NK-92 (cell line): ENCODE measurements around the gene SUPT20H.
A peak's percentile ranks its signal among the peaks of the same experiment; 100 is the strongest.

Source experiments
- DNase-seq: peaks from one replicate; lab custom pipeline; 2025; ENCODE audit not compliant: unreplicated experiment; lab: John Stamatoyannopoulos, UW

The SUPT20H gene

GRCh38 chr13:37009692-37010091, 49.8 kb downstream of the SUPT20H start:
- DNase-seq, result no peak

GRCh38 chr13:37001921-37002250, 57.6 kb downstream of the SUPT20H start:
- no peak for DNase-seq

- DNase-seq, result peak; percentile 65
These were observed 60.3 kb downstream of the SUPT20H start, which contains the start of gene ALG5 for GRCh38 chr13:36999054-36999714. Gene ALG5 (minus strand): TSS chr13:36999340. CDS start chr13:36999300, 40 bp downstream.

- DNase-seq, result no peak
These were observed 60.9 kb downstream of the SUPT20H start for GRCh38 chr13:36998624-36999041.

GRCh38 chr13:36997716-36998427, 61.6 kb downstream of the SUPT20H start:
- no peak for DNase-seq

- DNase-seq, result no peak
These were observed 67.1 kb downstream of the SUPT20H start for GRCh38 chr13:36992362-36992761.

- DNase-seq, result no peak
These were observed 72.8 kb downstream of the SUPT20H start for GRCh38 chr13:36986462-36987240.

- DNase-seq, result no peak
These were observed 78.2 kb downstream of the SUPT20H start for GRCh38 chr13:36981156-36981743.

- DNase-seq, result no peak
These were observed 80.0 kb downstream of the SUPT20H start for GRCh38 chr13:36979361-36980050.

GRCh38 chr13:36975172-36975571, 84.3 kb downstream of the SUPT20H start:
- DNase-seq, result no peak

GRCh38 chr13:36973621-36974295, 85.7 kb downstream of the SUPT20H start:
- no peak for DNase-seq

GRCh38 chr13:36973009-36973408, 86.5 kb downstream of the SUPT20H start:
- no peak for DNase-seq

GRCh38 chr13:36966404-36966803, 93.1 kb downstream of the SUPT20H start:
- no peak for DNase-seq

GRCh38 chr13:36965767-36966166, 93.7 kb downstream of the SUPT20H start:
- no peak for DNase-seq

GRCh38 chr13:36959456-36960116, 99.9 kb downstream of the SUPT20H start:
- no peak for DNase-seq
